Gastrocnemius medialis (tissue), 4 donors: Measurements from ENCODE around the gene AK8. TPM values are rescaled to one million over a fixed set of nuclear protein-coding genes. Genes with fewer than 3 reads are reported as not detected.

Experiments
- ATAC-seq, 2 donors: fragments of 150-250 bp; one replicate each; pipeline ENCODE4 v1.9.1; 2016
- DNase-seq, 2 donors: peaks; one replicate each; pipeline ENCODE4 v3.0.0-alpha.2; 2019
- H3K27ac ChIP-seq, 4 donors: fragments of 200-600 bp; sonication (generic); 1 replicate in 1 of 4; 2 replicates in 3 of 4; pipeline ENCODE4 v1.5.1; 2016 to 2018; ENCODE audit warnings: mild to moderate bottlenecking in 2 of 4, moderate library complexity in 1 of 4
- H3K27me3 ChIP-seq, 3 donors: fragments of 200-600 bp; sonication (generic) in 2 of 3; 1 replicate in 1 of 3; 2 replicates in 2 of 3; pipeline versions ENCODE4 v1.5.1 to v1.6.0; 2016 to 2019; ENCODE audit warnings: mild to moderate bottlenecking in 1 of 3, moderate library complexity in 1 of 3
- H3K36me3 ChIP-seq, 2 donors: fragments of 200-600 bp; sonication (generic) in 1 of 2; one replicate each; pipeline ENCODE4 v1.5.1; 2017 to 2018
- H3K4me1 ChIP-seq, 2 donors: fragments of 200-600 bp; sonication (generic) in 1 of 2; one replicate each; pipeline ENCODE4 v1.5.1; 2016 to 2017; ENCODE audit warnings: mild to moderate bottlenecking in 2 of 2
- H3K4me3 ChIP-seq, 4 donors: fragments of 200-600 bp; sonication (generic) in 3 of 4; 1 replicate in 1 of 4; 2 replicates in 3 of 4; pipeline ENCODE4 v1.5.1; 2016 to 2019; ENCODE audit warnings: mild to moderate bottlenecking in 2 of 4
- H3K9me3 ChIP-seq, 3 donors: fragments of 200-600 bp; sonication (generic) in 2 of 3; 1 replicate in 1 of 3; 2 replicates in 2 of 3; pipeline ENCODE4 v1.5.1; 2016 to 2019
- POLR2A ChIP-seq, 2 donors: fragments of 450-650 bp; IDR thresholded peaks; one replicate each; pipeline ENCODE4 v1.6.1; 2017; ENCODE audit warnings: antibody characterized with exemption in 2 of 2, mild to moderate bottlenecking in 2 of 2, moderate library complexity in 2 of 2
- in situ Hi-C, 4 donors: fragments of 200-750 bp; cut with MboI; loops; one replicate each; pipeline versions ENCODE4 v1.15.0 to v1.8.0; 2017; ENCODE audit warnings: low sequenced_read_pairs in 4 of 4
- intact Hi-C: fragments of 100-400 bp; cut with DNase I; formaldehyde crosslinking; loops from one replicate; pipeline ENCODE4 v1.15.1; 2023; ENCODE audit warnings: low total_unique reads
- total RNA-seq, 4 donors: library from RNA; depleted of rRNA; stranded (reverse); fragments of >200 nt; gene quantifications; one replicate each; pipeline versions ENCODE4 v1.1.0 to v1.2.3, GENCODE V29; 2016
- TF ChIP-seq, protein P1 (sequence below), 5 experiments: fragments of 450-650 bp in 3 of 5; fragments of 200-600 bp in 2 of 5; sonication (generic) in 2 of 5; IDR thresholded peaks in 4 of 5; conservative IDR thresholded peaks in 1 of 5; 1 replicate in 4 of 5; 2 replicates in 1 of 5; pipeline ENCODE4 v1.5.1; 2016 to 2019; ENCODE audit warnings: antibody characterized with exemption in 5 of 5, mild to moderate bottlenecking in 3 of 5, moderate library complexity in 3 of 5

The AK8 gene
- total RNA-seq, 4 donors from 2014 or later: not detected

DNA sequence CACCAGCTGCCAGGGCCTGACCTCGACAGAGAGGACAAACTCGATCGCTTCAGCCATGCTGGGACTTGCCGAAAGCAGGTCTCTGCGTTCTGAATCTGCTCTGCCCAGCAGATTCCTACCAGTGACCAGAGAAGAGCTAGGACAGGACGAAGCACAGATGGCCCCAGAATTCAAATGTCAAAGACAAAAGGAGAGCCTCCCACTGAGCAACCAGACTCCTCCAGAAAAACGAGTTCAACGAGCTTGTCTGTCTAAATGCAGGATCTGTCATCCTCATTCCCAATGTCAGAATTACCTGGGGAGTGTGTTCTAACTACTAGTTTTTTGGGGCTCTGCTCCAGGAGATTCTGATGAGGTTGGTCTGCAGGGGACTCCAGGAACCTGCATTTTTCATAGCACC, 13.4 kb downstream of the AK8 start:
- H3K4me1 ChIP-seq: no peaks in the 10 kb centered on the region
- DNase-seq (no peak), ATAC-seq (no peak)
- H3K27ac ChIP-seq: no peak overlapping the region
- H3K27me3 ChIP-seq: no peaks in the 10 kb centered on the region
- in situ Hi-C loops (no loop called here), intact Hi-C loops (no loop called here)
- no peaks in the 10 kb centered on the region for H3K36me3 ChIP-seq
- no peak overlapping the region for H3K4me3 ChIP-seq
- TF ChIP-seq, protein P1, sequence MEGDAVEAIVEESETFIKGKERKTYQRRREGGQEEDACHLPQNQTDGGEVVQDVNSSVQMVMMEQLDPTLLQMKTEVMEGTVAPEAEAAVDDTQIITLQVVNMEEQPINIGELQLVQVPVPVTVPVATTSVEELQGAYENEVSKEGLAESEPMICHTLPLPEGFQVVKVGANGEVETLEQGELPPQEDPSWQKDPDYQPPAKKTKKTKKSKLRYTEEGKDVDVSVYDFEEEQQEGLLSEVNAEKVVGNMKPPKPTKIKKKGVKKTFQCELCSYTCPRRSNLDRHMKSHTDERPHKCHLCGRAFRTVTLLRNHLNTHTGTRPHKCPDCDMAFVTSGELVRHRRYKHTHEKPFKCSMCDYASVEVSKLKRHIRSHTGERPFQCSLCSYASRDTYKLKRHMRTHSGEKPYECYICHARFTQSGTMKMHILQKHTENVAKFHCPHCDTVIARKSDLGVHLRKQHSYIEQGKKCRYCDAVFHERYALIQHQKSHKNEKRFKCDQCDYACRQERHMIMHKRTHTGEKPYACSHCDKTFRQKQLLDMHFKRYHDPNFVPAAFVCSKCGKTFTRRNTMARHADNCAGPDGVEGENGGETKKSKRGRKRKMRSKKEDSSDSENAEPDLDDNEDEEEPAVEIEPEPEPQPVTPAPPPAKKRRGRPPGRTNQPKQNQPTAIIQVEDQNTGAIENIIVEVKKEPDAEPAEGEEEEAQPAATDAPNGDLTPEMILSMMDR (IDR thresholded peaks at IDR 0.05 in 4 of 5, conservative IDR thresholded peaks at IDR 0.05 in 1 of 5): no peak
- TF ChIP-seq POLR2A (IDR thresholded peaks at IDR 0.05): no peak
- no peaks in the 10 kb centered on the region for H3K9me3 ChIP-seq

DNA sequence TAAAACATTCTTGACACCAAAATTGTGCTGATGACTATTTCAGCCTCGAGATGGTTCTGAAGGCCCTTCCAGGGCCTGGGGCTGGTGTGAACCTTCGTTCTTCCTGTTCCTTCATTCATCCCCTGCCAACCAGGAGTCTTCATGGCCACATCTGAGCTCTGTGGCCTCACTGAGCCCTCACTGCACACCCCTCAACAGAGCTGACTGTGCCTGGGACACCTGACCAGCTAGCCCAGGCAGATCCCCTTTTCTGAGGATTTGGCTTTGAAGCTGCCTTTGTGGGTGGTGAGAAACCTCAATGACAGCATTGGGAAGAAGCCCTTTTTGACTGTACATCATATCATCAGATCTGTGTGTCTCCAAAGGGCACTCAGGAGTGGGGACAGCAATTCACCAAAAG, 13.8 kb downstream of the AK8 start:
- H3K9me3 ChIP-seq: no peaks in the 10 kb centered on the region
- no peak overlapping the region for H3K27ac ChIP-seq
- ATAC-seq: no peak
- in situ Hi-C loops: no loop called here
- no peak for DNase-seq
- no peaks in the 10 kb centered on the region for H3K4me1 ChIP-seq
- no peak overlapping the region for H3K4me3 ChIP-seq
- H3K27me3 ChIP-seq: no peaks in the 10 kb centered on the region
- intact Hi-C loops: no loop called here
- H3K36me3 ChIP-seq: no peaks in the 10 kb centered on the region
- TF ChIP-seq POLR2A (IDR thresholded peaks at IDR 0.05): no peak
- TF ChIP-seq, protein P1 (IDR thresholded peaks at IDR 0.05 in 4 of 5, conservative IDR thresholded peaks at IDR 0.05 in 1 of 5): no peak

DNA sequence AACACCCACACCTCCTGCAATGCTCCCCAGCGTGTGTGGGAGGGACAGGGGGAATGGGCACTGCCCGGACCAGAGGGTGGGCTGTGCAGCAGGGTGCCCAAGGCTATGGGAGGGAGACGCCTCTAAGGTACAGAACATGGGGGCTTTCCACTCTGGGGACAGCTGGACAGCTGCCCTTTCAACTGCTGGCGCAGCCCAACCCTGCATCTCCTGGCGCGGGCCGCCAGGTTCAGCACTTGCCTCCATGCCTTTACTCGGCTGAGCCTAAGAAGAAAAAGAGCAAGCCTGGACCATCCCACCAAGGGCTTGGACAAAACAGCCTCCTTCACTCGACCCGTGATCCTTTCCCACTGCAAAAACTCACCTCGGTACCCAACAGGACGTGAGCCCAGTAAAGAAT, 15.0 kb downstream of the AK8 start:
- no peak for ATAC-seq
- no peaks in the 10 kb centered on the region for H3K9me3 ChIP-seq
- no peak overlapping the region for H3K27ac ChIP-seq
- H3K4me1 ChIP-seq: no peaks in the 10 kb centered on the region
- no peak overlapping the region for H3K4me3 ChIP-seq
- DNase-seq: no peak
- no peak for TF ChIP-seq POLR2A (IDR thresholded peaks at IDR 0.05)
- TF ChIP-seq, protein P1 (IDR thresholded peaks at IDR 0.05 in 4 of 5, conservative IDR thresholded peaks at IDR 0.05 in 1 of 5): no peak
- in situ Hi-C loops (no loop called here), intact Hi-C loops (no loop called here)
- no peaks in the 10 kb centered on the region for H3K27me3 ChIP-seq
- H3K36me3 ChIP-seq: no peaks in the 10 kb centered on the region

GRCh38 chr9:132862533-132862932, 15.6 kb downstream of the AK8 start:
- Histone ChIP-seq H3K27ac (no peak overlapping the region), H3K4me3 (no peak overlapping the region), H3K4me1 (no peaks in the 10 kb centered on the region), H3K9me3 (no peaks in the 10 kb centered on the region), H3K36me3 (no peaks in the 10 kb centered on the region), H3K27me3 (no peaks in the 10 kb centered on the region)
- in situ Hi-C loops (no loop called here), intact Hi-C loops (no loop called here)
- no peak for ATAC-seq
- no peak for TF ChIP-seq POLR2A (IDR thresholded peaks at IDR 0.05)
- TF ChIP-seq, protein P1 (IDR thresholded peaks at IDR 0.05 in 4 of 5, conservative IDR thresholded peaks at IDR 0.05 in 1 of 5): no peak
- DNase-seq: no peak

GRCh38 chr9:132861666-132862065, 16.4 kb downstream of the AK8 start:
- Histone ChIP-seq H3K36me3 (no peaks in the 10 kb centered on the region), H3K27ac (no peak overlapping the region), H3K4me3 (no peak overlapping the region), H3K4me1 (no peaks in the 10 kb centered on the region), H3K27me3 (no peaks in the 10 kb centered on the region), H3K9me3 (no peaks in the 10 kb centered on the region)
- no peak for TF ChIP-seq POLR2A (IDR thresholded peaks at IDR 0.05)
- TF ChIP-seq, protein P1 (IDR thresholded peaks at IDR 0.05 in 4 of 5, conservative IDR thresholded peaks at IDR 0.05 in 1 of 5): no peak
- intact Hi-C loops (no loop called here), in situ Hi-C loops (no loop called here)
- ATAC-seq: no peak
- no peak for DNase-seq
